Astrocyte (in vitro differentiated cells and primary cell): ENCODE measurements around the gene PLEKHG3.

Source experiments
- EZH2 ChIP-seq: IDR thresholded peaks from 2 replicates; pipeline ENCODE4 v1.6.1; 2012; ENCODE audit warnings: mild to moderate bottlenecking, low read length, inconsistent platforms; ENCODE audit not compliant: insufficient read depth
- TF ChIP-seq, protein P1 (sequence below): IDR thresholded peaks from 2 replicates; pipeline ENCODE4 v1.5.1; 2011; ENCODE audit warnings: low read depth, mild to moderate bottlenecking, inconsistent platforms, low read length, moderate library complexity; ENCODE audit not compliant: insufficient read depth

DNA sequence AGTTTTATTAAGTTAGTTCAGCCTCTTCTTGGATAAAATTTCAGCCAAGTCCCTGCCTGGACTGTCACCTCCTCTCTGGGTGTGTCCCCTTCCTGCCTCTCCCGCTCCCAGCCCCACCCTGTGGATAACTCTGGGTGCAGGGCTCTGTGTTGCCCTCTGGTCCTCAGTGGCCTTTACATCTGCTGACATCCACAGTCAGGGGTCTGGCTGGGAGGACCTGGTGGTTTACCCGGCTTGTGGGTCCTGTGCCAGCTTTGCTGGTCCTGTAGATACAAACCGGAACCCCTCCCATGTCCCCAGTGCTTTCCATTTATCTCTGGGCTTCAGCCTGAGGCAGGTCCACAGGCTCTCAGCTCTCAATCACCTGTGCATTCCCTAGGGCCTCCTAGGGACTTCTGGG lies 28.9 kb upstream of the PLEKHG3 start:
- TF ChIP-seq, protein P1, sequence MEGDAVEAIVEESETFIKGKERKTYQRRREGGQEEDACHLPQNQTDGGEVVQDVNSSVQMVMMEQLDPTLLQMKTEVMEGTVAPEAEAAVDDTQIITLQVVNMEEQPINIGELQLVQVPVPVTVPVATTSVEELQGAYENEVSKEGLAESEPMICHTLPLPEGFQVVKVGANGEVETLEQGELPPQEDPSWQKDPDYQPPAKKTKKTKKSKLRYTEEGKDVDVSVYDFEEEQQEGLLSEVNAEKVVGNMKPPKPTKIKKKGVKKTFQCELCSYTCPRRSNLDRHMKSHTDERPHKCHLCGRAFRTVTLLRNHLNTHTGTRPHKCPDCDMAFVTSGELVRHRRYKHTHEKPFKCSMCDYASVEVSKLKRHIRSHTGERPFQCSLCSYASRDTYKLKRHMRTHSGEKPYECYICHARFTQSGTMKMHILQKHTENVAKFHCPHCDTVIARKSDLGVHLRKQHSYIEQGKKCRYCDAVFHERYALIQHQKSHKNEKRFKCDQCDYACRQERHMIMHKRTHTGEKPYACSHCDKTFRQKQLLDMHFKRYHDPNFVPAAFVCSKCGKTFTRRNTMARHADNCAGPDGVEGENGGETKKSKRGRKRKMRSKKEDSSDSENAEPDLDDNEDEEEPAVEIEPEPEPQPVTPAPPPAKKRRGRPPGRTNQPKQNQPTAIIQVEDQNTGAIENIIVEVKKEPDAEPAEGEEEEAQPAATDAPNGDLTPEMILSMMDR, result no peak
- TF ChIP-seq EZH2, result no peak
